Fibroblast of pulmonary artery (primary cell): ENCODE results near the gene S100A8.
"Not testable (repeated sequence)": the region's sequence is repeated elsewhere in the genome, so short reads cannot be mapped to it uniquely, and the experiment has no call there.

Source experiments
- DNase-seq: peaks from one replicate; pipeline ENCODE4 v3.0.0-alpha.2; 2010; ENCODE audit warnings: low read depth
- H3K4me3 ChIP-seq: replicated peaks from 2 replicates; pipeline ENCODE4 v1.5.1; 2011; ENCODE audit warnings: low read depth, mild to moderate bottlenecking, control low read depth, low read length, moderate library complexity
- CTCF ChIP-seq: IDR thresholded peaks from 2 replicates; pipeline ENCODE4 v1.5.1; 2011; ENCODE audit warnings: mild to moderate bottlenecking, control low read depth, low read length, inconsistent platforms; ENCODE audit errors: missing control alignments

Gene S100A8

GRCh38 chr1:153415850-153416570, 25.1 kb upstream of the S100A8 start, which contains the start of gene S100A7A:
Gene S100A7A, plus strand, starts transcription at chr1:153416520. Its CDS starts 1,563 bp downstream, at chr1:153418083.
- H3K4me3 ChIP-seq, result no peak within 1 kb of the TSS
- no peak for DNase-seq
- TF ChIP-seq CTCF, result no peak

GRCh38 chr1:153413961-153414360, 23.1 kb upstream of the S100A8 start:
- not testable (repeated sequence) for DNase-seq, H3K4me3 ChIP-seq

GRCh38 chr1:153407274-153407673, 16.4 kb upstream of the S100A8 start:
- H3K4me3 ChIP-seq, DNase-seq: not testable (repeated sequence)

GRCh38 chr1:153405825-153406599, 15.1 kb upstream of the S100A8 start:
- H3K4me3 ChIP-seq, DNase-seq: not testable (repeated sequence)

GRCh38 chr1:153404768-153405167, 13.9 kb upstream of the S100A8 start:
- TF ChIP-seq CTCF, result peak; percentile 31
- DNase-seq, result no peak

GRCh38 chr1:153404086-153404635, 13.3 kb upstream of the S100A8 start:
- no peak overlapping the region for H3K4me3 ChIP-seq
- no peak for TF ChIP-seq CTCF
- DNase-seq, result no peak

More at GRCh38 chr1:153404768-153405167, 13.9 kb upstream of the S100A8 start:
- H3K4me3 ChIP-seq, result no peak overlapping the region

- DNase-seq, result no peak
- TF ChIP-seq CTCF, result no peak
- no peak overlapping the region for H3K4me3 ChIP-seq
Measured at GRCh38 chr1:153403421-153404085, 12.7 kb upstream of the S100A8 start.

- no peak overlapping the region for H3K4me3 ChIP-seq
- TF ChIP-seq CTCF, result no peak
- DNase-seq, result no peak
Measured at GRCh38 chr1:153402226-153402625, 11.4 kb upstream of the S100A8 start.
